MM.1S (cell line): ENCODE measurements around the gene FAM107B.

Experiments
- DNase-seq: peaks from one replicate; pipeline ENCODE4 v3.0.0-alpha.2; 2015
- H2AFZ ChIP-seq: fragments of 300-600 bp; sonication (generic); 2 replicates; pipeline ENCODE4 v1.6.0; 2016; ENCODE audit warnings: antibody characterized with exemption, low read length
- H3F3A ChIP-seq: fragments of 300-600 bp; sonication (generic); 2 replicates; pipeline ENCODE4 v1.6.1; 2016; ENCODE audit warnings: mild to moderate bottlenecking, antibody characterized with exemption, low read length, moderate library complexity, mixed read lengths; ENCODE audit not compliant: insufficient read depth
- H3K27ac ChIP-seq: fragments of 300-600 bp; sonication (generic); 2 replicates; pipeline ENCODE4 v1.5.1; 2016; ENCODE audit warnings: mild to moderate bottlenecking, low read length
- H3K27me3 ChIP-seq: fragments of 300-600 bp; sonication (generic); replicated peaks from 2 replicates; pipeline ENCODE4 v1.6.0; 2016; ENCODE audit warnings: low read length; ENCODE audit not compliant: insufficient read depth
- H3K36me3 ChIP-seq: fragments of 300-600 bp; sonication (generic); replicated peaks from 2 replicates; pipeline ENCODE4 v1.6.1; 2016; ENCODE audit warnings: mild to moderate bottlenecking, low read length, mixed read lengths; ENCODE audit not compliant: insufficient read depth
- H3K4me1 ChIP-seq: fragments of 300-600 bp; sonication (generic); 2 replicates; pipeline ENCODE4 v1.6.1; 2016; ENCODE audit warnings: low read length, mixed read lengths
- H3K4me2 ChIP-seq: fragments of 300-600 bp; sonication (generic); 2 replicates; pipeline ENCODE4 v1.6.0; 2016; ENCODE audit warnings: low read depth, low read length
- H3K4me3 ChIP-seq: fragments of 300-600 bp; sonication (generic); 2 replicates; pipeline ENCODE4 v1.5.1; 2016; ENCODE audit warnings: low read length, mixed read lengths
- H3K79me2 ChIP-seq: fragments of 300-600 bp; sonication (generic); 2 replicates; pipeline ENCODE4 v1.6.1; 2016; ENCODE audit warnings: mixed run types, low read length, mixed read lengths
- H3K9ac ChIP-seq: fragments of 300-600 bp; sonication (generic); 2 replicates; pipeline ENCODE4 v1.6.1; 2016; ENCODE audit warnings: low read length, mixed read lengths
- H3K9me2 ChIP-seq: fragments of 300-600 bp; sonication (generic); replicated peaks from 2 replicates; pipeline ENCODE4 v1.6.1; 2016; ENCODE audit warnings: mild to moderate bottlenecking, low read length, mixed read lengths; ENCODE audit not compliant: insufficient read depth
- H3K9me3 ChIP-seq: fragments of 300-600 bp; sonication (generic); replicated peaks from 2 replicates; pipeline ENCODE4 v1.6.1; 2016; ENCODE audit warnings: mild to moderate bottlenecking, low read length, mixed read lengths; ENCODE audit not compliant: insufficient read depth
- H4K20me1 ChIP-seq: fragments of 300-600 bp; sonication (generic); 2 replicates; pipeline ENCODE4 v1.6.1; 2016; ENCODE audit warnings: mild to moderate bottlenecking, low read length, moderate library complexity, mixed read lengths; ENCODE audit not compliant: insufficient read depth
- EZH2 ChIP-seq: fragments of 300-600 bp; sonication (generic); optimal IDR thresholded peaks from 2 replicates; pipeline ENCODE3; 2017; ENCODE audit warnings: low read depth, mild to moderate bottlenecking, antibody characterized with exemption, low read length, mixed read lengths
- EZH2phosphoT487 ChIP-seq: fragments of 300-600 bp; sonication (generic); IDR thresholded peaks from 2 replicates; pipeline ENCODE4 v1.6.1; 2018; ENCODE audit warnings: antibody characterized with exemption, low read length
- TF ChIP-seq, protein P1 (sequence below): fragments of 300-600 bp; sonication (generic); IDR thresholded peaks from 2 replicates; pipeline ENCODE4 v1.5.1; 2016; ENCODE audit warnings: antibody characterized with exemption, low read length, mixed read lengths

The FAM107B gene

GRCh38 chr10:14616955-14617730 lies 157.6 kb downstream of the FAM107B start:
- DNase-seq, result no peak
- Histone ChIP-seq H3K9me3 (no peaks in the 10 kb centered on the region), H4K20me1 (no peaks in the 10 kb centered on the region), H3K27ac (no peak overlapping the region; the same call in 1 of the 2 replicates), H3K79me2 (no peaks in the 10 kb centered on the region), H3K9ac (peak overlapping the region; percentile 16; the same call in 1 of the 2 replicates), H3K4me2 (peak overlapping the region; percentile 46), H3F3A (peaks cover 9% of the 10 kb centered on the region; the same call in 1 of the 2 replicates), H3K9me2 (no peaks in the 10 kb centered on the region), H3K4me1 (peaks cover 18% of the 10 kb centered on the region), H3K4me3 (no peak overlapping the region), H2AFZ (peak overlapping the region; percentile 90), H3K36me3 (no peaks in the 10 kb centered on the region; the same call in 1 of the 2 replicates), H3K27me3 (no peaks in the 10 kb centered on the region)
- TF ChIP-seq EZH2phosphoT487, result no peak
- TF ChIP-seq EZH2, result no peak
- TF ChIP-seq, protein P1, sequence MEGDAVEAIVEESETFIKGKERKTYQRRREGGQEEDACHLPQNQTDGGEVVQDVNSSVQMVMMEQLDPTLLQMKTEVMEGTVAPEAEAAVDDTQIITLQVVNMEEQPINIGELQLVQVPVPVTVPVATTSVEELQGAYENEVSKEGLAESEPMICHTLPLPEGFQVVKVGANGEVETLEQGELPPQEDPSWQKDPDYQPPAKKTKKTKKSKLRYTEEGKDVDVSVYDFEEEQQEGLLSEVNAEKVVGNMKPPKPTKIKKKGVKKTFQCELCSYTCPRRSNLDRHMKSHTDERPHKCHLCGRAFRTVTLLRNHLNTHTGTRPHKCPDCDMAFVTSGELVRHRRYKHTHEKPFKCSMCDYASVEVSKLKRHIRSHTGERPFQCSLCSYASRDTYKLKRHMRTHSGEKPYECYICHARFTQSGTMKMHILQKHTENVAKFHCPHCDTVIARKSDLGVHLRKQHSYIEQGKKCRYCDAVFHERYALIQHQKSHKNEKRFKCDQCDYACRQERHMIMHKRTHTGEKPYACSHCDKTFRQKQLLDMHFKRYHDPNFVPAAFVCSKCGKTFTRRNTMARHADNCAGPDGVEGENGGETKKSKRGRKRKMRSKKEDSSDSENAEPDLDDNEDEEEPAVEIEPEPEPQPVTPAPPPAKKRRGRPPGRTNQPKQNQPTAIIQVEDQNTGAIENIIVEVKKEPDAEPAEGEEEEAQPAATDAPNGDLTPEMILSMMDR, result no peak

GRCh38 chr10:14616465-14616864 lies 158.2 kb downstream of the FAM107B start:
- no peak for DNase-seq
- H3K4me3 ChIP-seq, result no peak overlapping the region
- H3K9ac ChIP-seq, result no peak overlapping the region
- H3K4me2 ChIP-seq, result peak overlapping the region; percentile 46; the same call in 1 of the 2 replicates
- H3K9me3 ChIP-seq, result no peaks in the 10 kb centered on the region
- no peaks in the 10 kb centered on the region for H3K27me3 ChIP-seq
- H3F3A ChIP-seq, result peaks cover 9% of the 10 kb centered on the region; the same call in 1 of the 2 replicates
- H3K4me1 ChIP-seq, result peaks cover 18% of the 10 kb centered on the region
- no peaks in the 10 kb centered on the region for H4K20me1 ChIP-seq
- H3K36me3 ChIP-seq, result no peaks in the 10 kb centered on the region; the same call in 1 of the 2 replicates
- TF ChIP-seq EZH2, result no peak
- TF ChIP-seq, protein P1, result no peak
- no peak for TF ChIP-seq EZH2phosphoT487
- no peaks in the 10 kb centered on the region for H3K79me2 ChIP-seq
- H2AFZ ChIP-seq, result 0 out of 2 replicates have a peak overlapping the region, but pooled peaks have one; percentile 90
- no peaks in the 10 kb centered on the region for H3K9me2 ChIP-seq
- H3K27ac ChIP-seq, result no peak overlapping the region

DNA sequence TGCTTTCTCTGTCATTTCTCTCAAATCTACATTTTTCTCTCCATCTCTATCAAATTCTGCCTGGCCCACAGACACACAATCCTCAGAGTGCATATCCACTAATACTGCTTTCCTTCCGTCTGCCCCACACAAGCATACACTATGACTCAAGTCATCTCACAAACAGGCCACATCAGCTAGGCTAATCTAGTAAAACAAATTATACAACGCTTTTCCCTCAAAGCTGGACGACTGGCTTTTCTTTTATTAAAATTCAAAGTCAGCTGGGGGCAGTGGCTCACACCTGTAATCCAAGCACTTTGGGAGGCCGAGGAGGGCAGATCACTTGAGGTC lies 161.1 kb downstream of the FAM107B start:
- no peak for DNase-seq
- H2AFZ ChIP-seq, result no peak overlapping the region
- H3K4me1 ChIP-seq, result peaks cover 22% of the 10 kb centered on the region

More for the DNA sequence above, 161.1 kb downstream of the FAM107B start:
- H3F3A ChIP-seq, result peaks cover 9% of the 10 kb centered on the region; the same call in 1 of the 2 replicates
- H3K4me2 ChIP-seq, result no peak overlapping the region
- no peaks in the 10 kb centered on the region for H3K27me3 ChIP-seq
- H3K9ac ChIP-seq, result no peak overlapping the region
- TF ChIP-seq, protein P1, result no peak
- no peak for TF ChIP-seq EZH2
- TF ChIP-seq EZH2phosphoT487, result no peak
- H3K36me3 ChIP-seq, result no peaks in the 10 kb centered on the region; the same call in 1 of the 2 replicates
- no peak overlapping the region for H3K27ac ChIP-seq
- no peaks in the 10 kb centered on the region for H3K79me2 ChIP-seq
- H4K20me1 ChIP-seq, result no peaks in the 10 kb centered on the region
- no peaks in the 10 kb centered on the region for H3K9me2 ChIP-seq
- H3K9me3 ChIP-seq, result no peaks in the 10 kb centered on the region
- H3K4me3 ChIP-seq, result no peak overlapping the region
